ENCODE measurements around the gene SLC29A1.

GRCh38 chr6:44180406-44180805 is 43.0 kb upstream of the SLC29A1 start:
- TF ChIP-seq SUZ12 (IDR thresholded peaks at IDR 0.05; ENCODE audit: extremely low read depth, insufficient read depth, insufficient read length): no peak
- no peak for TF ChIP-seq ZNF274 (IDR thresholded peaks at IDR 0.05; ENCODE audit: low read depth, low read length)

Data from NT2/D1 (cell line).